Measurements from ENCODE around the gene FAM72B. TPM values are rescaled to one million over a fixed set of nuclear protein-coding genes. Genes with fewer than 3 reads are reported as not detected.
"Not testable (repeated sequence)": the region's sequence is repeated elsewhere in the genome, so short reads cannot be mapped to it uniquely, and the experiment has no call there.

Gene FAM72B
- polyA plus RNA-seq, 1 experiment = 2.1 TPM

DNA sequence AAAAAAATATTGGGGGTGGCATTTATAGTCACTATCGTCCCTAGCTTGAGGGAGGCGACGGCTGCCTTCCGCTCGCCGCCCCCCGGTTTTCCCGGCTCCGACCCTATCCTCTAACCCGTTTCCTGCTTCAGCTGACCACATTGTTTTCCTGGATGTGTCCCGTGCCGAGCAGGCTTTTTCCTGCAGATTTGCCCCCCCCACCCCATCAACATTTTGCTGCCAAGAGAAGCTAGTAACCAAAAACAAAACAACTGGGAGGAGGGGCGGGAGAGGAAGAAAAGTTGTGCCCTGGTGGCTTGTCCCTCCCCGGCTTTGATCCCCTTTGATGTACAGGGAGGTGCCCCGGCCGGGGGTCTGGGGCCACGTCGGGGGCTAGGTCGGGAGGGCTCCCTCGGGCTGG is 2.1 kb upstream of the FAM72B start:
- POLR2A ChIA-PET; CTCF ChIA-PET; DNase-seq (ENCODE audit: low read depth); H3K36me3 ChIP-seq (ENCODE audit: control insufficient read depth, insufficient read depth, low read length); H3K27me3 ChIP-seq (ENCODE audit: control insufficient read depth, insufficient read depth, low read length): not testable (repeated sequence)
- H3K4me3 ChIP-seq (ENCODE audit: low read depth, low read length) = peak overlapping the region; percentile 19; the same call in 1 of the 2 replicates

DNA sequence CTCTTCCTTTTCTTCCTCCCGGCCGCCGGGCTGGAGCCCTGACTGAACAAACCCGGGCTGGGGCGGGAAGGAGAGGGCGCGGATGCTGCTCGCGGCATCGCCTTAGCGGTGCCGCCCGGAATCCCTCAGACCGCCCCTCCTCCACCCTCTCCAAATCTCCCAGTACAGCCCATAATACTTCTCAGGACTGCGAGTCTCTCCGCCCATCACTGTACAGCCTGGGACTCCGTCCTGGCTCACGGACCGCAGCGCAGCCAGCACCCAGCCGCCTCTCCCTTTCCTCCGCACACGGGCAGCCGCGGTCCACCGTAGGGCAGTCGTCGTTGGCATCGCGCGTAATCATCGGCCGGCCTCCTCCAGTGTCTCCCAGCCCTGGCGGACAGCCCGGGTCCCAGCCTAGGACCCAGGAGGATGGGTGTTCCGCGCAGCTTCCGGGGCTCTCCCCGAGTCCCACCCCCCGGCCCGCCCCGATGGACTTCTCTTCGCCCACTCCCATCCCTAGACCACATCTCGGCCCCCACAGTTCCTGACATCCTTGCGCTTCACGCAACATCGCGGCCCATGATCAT is 1.1 kb upstream of the FAM72B start:
- H3K4me3 ChIP-seq (ENCODE audit: low read depth, low read length) = peak overlapping the region; percentile 42
- H3K36me3 ChIP-seq (ENCODE audit: control insufficient read depth, insufficient read depth, low read length); H3K27me3 ChIP-seq (ENCODE audit: control insufficient read depth, insufficient read depth, low read length); CTCF ChIA-PET; POLR2A ChIA-PET; DNase-seq (ENCODE audit: low read depth): not testable (repeated sequence)

- DNase-seq (ENCODE audit: low read depth); POLR2A ChIA-PET; H3K27me3 ChIP-seq (ENCODE audit: control insufficient read depth, insufficient read depth, low read length); H3K36me3 ChIP-seq (ENCODE audit: control insufficient read depth, insufficient read depth, low read length); CTCF ChIA-PET: not testable (repeated sequence)
- peak overlapping the region; percentile 41 for H3K4me3 ChIP-seq (ENCODE audit: low read depth, low read length)
Measured at GRCh38 chr1:121183867-121184266, 273 bp downstream of the FAM72B start.

GRCh38 chr1:121178197-121178596 is 5.9 kb downstream of the FAM72B start:
- POLR2A ChIA-PET; H3K27me3 ChIP-seq (ENCODE audit: control insufficient read depth, insufficient read depth, low read length); H3K36me3 ChIP-seq (ENCODE audit: control insufficient read depth, insufficient read depth, low read length); CTCF ChIA-PET; H3K4me3 ChIP-seq (ENCODE audit: low read depth, low read length); DNase-seq (ENCODE audit: low read depth): not testable (repeated sequence)

GRCh38 chr1:121176649-121177048 is 7.5 kb downstream of the FAM72B start:
- H3K27me3 ChIP-seq (ENCODE audit: control insufficient read depth, insufficient read depth, low read length); H3K4me3 ChIP-seq (ENCODE audit: low read depth, low read length); CTCF ChIA-PET; DNase-seq (ENCODE audit: low read depth); H3K36me3 ChIP-seq (ENCODE audit: control insufficient read depth, insufficient read depth, low read length); POLR2A ChIA-PET: not testable (repeated sequence)

- H3K27me3 ChIP-seq (ENCODE audit: control insufficient read depth, insufficient read depth, low read length); H3K36me3 ChIP-seq (ENCODE audit: control insufficient read depth, insufficient read depth, low read length); CTCF ChIA-PET; DNase-seq (ENCODE audit: low read depth); H3K4me3 ChIP-seq (ENCODE audit: low read depth, low read length); POLR2A ChIA-PET: not testable (repeated sequence)
Measured at GRCh38 chr1:121168152-121168668, 15.9 kb downstream of the FAM72B start.

GRCh38 chr1:121167225-121167738 is 16.9 kb downstream of the FAM72B start:
- DNase-seq (ENCODE audit: low read depth); H3K36me3 ChIP-seq (ENCODE audit: control insufficient read depth, insufficient read depth, low read length); H3K27me3 ChIP-seq (ENCODE audit: control insufficient read depth, insufficient read depth, low read length); POLR2A ChIA-PET; CTCF ChIA-PET; H3K4me3 ChIP-seq (ENCODE audit: low read depth, low read length): not testable (repeated sequence)

GRCh38 chr1:121165296-121165695 is 18.8 kb downstream of the FAM72B start:
- H3K36me3 ChIP-seq (ENCODE audit: control insufficient read depth, insufficient read depth, low read length); H3K4me3 ChIP-seq (ENCODE audit: low read depth, low read length); POLR2A ChIA-PET; H3K27me3 ChIP-seq (ENCODE audit: control insufficient read depth, insufficient read depth, low read length); DNase-seq (ENCODE audit: low read depth); CTCF ChIA-PET: not testable (repeated sequence)

GRCh38 chr1:121163850-121164757 is 20.0 kb downstream of the FAM72B start:
- H3K27me3 ChIP-seq (ENCODE audit: control insufficient read depth, insufficient read depth, low read length); H3K4me3 ChIP-seq (ENCODE audit: low read depth, low read length); H3K36me3 ChIP-seq (ENCODE audit: control insufficient read depth, insufficient read depth, low read length); POLR2A ChIA-PET; CTCF ChIA-PET: not testable (repeated sequence)
- peak; percentile 13 for DNase-seq (ENCODE audit: low read depth)

DNA sequence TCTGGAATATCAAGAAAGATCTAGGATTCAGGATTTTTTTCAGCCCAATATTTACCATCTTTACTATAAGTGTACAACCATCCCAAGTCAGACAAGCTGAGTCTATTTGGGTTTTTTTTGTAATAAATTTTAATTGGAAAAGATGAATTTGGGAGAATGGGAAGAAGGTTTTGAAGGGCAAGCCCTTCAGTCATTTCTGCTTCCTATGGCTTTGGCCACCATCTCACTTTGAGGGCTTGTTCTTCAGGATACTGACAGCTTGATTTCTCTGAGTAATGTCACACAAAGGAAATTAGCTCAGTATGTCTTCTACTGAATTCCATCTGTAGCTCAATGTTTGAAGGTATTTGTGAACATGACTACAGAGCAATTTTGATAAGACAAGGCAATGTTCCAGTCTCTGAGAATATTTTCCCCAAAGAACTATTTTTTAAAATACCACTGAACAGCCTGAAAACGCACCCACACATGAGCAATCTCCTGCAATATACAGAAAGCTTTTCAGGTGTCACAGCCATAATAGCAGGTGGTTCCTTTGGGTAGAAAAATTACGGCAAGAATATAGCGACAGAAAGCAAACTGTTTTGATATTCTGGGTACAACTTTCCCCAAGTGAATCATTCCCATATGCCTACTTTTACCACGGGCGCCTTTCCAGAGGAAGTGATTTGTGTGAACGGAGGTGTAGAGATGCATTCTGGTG is 22.8 kb downstream of the FAM72B start:
- H3K27me3 ChIP-seq (ENCODE audit: control insufficient read depth, insufficient read depth, low read length); CTCF ChIA-PET; POLR2A ChIA-PET; DNase-seq (ENCODE audit: low read depth); H3K36me3 ChIP-seq (ENCODE audit: control insufficient read depth, insufficient read depth, low read length); H3K4me3 ChIP-seq (ENCODE audit: low read depth, low read length): not testable (repeated sequence)

DNA sequence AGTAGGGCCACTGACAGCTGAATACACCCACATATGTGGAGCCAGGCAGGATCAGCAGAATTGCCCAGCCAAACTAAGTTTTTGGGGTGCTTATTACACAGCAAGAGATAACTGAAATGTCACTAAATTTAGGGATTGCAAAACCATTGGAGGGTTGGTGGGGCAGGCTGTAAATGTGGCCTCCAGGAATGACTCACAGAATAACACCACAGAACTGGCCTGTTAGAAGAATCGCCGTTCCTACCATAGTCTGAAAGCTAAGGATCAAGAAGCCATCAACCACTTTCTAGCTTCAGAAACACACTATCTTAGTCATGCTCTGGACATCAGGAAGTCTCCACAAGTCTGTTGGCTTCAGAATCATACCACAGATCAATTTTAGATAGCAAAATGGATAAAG is 24.0 kb downstream of the FAM72B start:
- H3K4me3 ChIP-seq (ENCODE audit: low read depth, low read length); DNase-seq (ENCODE audit: low read depth); POLR2A ChIA-PET; H3K36me3 ChIP-seq (ENCODE audit: control insufficient read depth, insufficient read depth, low read length); CTCF ChIA-PET; H3K27me3 ChIP-seq (ENCODE audit: control insufficient read depth, insufficient read depth, low read length): not testable (repeated sequence)

DNA sequence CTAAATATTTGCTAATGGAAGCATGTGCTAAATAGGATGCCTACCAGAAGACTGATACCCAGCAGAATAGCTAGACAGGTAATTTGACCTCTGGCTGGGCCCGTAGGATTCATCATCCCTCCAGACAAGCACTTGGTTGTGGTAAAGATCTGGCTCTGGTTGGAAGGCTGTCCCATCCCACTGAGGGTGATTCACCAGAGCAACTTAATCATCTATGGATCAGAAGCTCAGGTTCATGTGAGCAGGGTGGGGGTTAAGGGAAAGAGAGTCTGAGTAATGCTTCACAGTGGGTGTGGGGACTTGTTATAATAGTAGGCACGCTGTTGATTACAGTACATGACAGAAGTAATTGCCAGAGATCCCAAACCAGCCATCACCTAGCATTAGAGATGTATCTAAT is 26.5 kb downstream of the FAM72B start:
- POLR2A ChIA-PET; DNase-seq (ENCODE audit: low read depth): not testable (repeated sequence)

More for the DNA sequence above, 26.5 kb downstream of the FAM72B start:
- H3K27me3 ChIP-seq (ENCODE audit: control insufficient read depth, insufficient read depth, low read length); H3K4me3 ChIP-seq (ENCODE audit: low read depth, low read length); CTCF ChIA-PET; H3K36me3 ChIP-seq (ENCODE audit: control insufficient read depth, insufficient read depth, low read length): not testable (repeated sequence)

Data from BJ (cell line).